Retina (tissue), 1 donor: ENCODE measurements around the gene PDE8B.

Source experiments
- DNase-seq: peaks from one replicate; pipeline ENCODE4 v3.0.0-alpha.2; 2016

Gene PDE8B

DNA sequence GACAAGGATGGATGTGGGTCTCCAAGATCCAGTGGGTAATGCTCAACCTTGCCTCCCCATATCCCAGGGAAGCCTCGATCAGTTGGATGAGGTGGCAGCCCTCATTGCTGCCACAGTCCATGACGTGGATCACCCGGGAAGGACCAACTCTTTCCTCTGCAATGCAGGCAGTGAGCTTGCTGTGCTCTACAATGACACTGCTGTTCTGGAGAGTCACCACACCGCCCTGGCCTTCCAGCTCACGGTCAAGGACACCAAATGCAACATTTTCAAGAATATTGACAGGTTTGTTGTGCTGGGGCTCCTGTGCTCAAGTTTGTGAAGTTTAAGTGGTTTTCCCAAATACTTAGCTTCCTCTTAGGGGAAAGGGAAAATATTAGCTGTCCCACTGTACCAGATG, 207.7 kb downstream of the PDE8B start:
- DNase-seq: peak; percentile 14

GRCh38 chr5:77418601-77419581, 208.4 kb downstream of the PDE8B start:
- no peak for DNase-seq

- DNase-seq: no peak
These were observed 209.4 kb downstream of the PDE8B start for GRCh38 chr5:77419644-77420582.

DNA sequence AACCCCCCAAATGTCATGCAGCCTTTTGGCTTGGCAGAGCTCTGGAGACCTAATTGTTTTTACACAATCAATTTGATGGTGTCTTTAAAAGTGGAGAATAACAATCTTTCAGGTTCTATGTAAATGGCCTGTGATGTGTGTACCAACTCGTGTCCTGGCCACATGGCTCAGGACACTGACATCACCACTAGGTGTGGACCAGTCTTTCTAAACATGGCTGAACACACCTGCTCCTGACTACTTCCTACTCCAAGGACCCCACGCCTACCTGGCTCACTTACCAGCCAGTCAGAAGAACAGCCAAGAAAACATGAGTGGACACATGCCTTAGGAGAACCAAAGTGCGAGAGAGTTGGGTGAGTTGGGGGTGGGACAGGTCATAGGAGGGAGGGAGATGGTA, 210.5 kb downstream of the PDE8B start:
- no peak for DNase-seq

GRCh38 chr5:77423022-77423750, 212.7 kb downstream of the PDE8B start:
- no peak for DNase-seq

DNA sequence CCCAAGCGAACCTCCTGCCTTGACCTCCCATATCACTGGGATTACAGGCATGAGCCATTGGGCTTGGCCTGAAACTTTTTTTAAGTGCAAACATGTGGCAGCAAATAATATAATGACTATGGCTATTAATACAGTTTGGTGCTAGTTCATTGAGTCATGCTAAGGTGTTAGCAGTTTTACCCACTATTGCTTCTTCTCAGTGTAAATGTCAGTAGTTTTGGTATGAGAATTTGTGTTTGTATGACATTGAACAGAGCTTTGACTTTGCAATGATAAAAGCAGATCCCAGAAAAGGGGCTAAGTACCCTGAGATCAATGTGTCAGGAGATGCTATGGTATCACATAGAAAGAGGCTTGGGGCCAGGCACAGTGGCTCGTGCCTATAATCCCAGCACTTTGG, 214.4 kb downstream of the PDE8B start:
- no peak for DNase-seq

- no peak for DNase-seq
These were observed 214.9 kb downstream of the PDE8B start for GRCh38 chr5:77425420-77425819.

GRCh38 chr5:77425998-77426659, 215.6 kb downstream of the PDE8B start:
- no peak for DNase-seq

DNA sequence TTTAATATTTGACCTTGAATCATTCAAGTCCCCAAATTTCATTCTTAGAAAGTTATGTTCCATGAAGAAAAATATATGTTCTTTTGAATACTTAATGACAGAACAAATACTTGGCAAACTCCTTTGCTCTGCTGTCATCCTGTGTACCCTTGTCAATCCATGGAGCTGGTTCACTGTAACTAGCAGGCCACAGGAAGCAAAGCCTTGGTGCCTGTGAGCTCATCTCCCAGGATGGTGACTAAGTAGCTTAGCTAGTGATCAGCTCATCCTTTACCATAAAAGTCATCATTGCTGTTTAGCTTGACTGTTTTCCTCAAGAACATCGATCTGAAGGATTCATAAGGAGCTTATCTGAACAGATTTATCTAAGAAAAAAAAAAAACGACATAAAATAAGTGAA, 216.2 kb downstream of the PDE8B start:
- DNase-seq: no peak

DNA sequence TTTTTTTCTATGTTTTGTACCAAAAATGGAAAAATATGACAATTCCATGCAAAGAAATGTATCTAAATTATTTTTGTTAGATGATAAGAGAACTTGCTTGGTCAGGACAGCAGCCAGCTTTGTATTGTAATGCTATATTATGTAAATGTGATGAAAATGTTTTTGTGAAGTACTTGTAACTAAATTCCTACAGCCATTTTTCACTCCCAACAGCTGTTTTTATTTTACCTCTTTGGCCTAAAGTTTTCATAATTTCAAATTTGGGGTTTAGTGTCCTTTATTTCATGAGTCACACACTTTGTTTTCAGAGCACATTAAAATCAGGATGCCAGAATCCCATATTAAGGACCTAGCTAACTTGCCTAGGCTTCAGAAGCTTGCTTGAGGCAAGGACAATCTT, 217.5 kb downstream of the PDE8B start:
- DNase-seq: no peak

DNA sequence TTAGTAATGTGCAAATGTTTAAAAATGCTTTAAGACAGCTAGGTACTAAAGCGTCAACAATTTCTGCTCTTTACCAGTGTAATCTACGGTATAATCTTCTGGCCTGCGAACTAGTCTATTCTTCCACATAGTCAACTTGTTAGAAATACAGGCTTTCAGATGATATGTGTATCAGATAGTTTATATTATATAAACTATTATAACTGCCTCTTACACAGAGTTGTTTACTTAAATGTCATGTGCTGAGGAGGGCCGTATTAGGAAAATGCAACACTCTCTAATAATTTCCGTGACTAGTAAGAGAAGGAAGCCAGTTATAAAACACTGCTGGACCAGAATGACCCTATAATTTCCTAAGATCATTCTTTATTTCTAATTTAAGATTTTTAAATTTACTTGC, 218.0 kb downstream of the PDE8B start:
- no peak for DNase-seq

DNA sequence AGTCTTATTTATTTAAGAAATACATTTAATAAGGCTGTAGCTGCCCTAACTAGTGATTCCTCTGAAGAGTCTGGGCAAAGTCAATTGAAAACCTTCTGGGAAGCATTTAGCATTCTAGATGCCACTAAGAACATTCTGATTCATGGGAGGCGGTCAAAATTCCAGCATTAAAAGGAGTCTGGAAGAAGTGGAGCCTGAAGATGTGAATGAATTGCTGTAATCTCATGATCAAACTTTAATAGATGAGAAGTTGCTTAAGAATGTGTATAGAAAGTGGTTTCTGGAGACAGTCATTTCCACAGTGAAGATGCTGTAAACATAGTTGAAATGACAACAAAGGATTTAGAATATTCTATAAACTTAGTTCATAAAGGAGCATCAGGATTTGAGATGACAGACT, 220.2 kb downstream of the PDE8B start:
- DNase-seq: no peak

DNA sequence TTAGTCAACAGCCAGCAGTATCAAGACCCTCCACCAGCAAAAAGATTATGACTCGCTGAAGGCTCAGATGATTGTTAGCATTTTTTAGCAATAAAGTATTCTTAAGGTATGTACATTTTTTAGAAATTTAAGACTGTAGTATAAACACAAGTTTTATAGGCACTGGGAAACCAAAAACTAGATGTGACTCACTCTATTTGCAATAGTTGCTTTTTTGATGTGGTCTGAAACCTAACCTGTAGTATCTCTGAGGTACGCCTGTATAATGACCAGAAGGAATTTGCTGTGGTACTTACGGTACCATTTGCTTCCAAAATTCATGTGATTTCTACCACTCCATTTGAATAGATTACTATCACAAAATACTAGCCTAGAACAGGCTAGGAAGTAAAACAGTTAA, 220.8 kb downstream of the PDE8B start:
- no peak for DNase-seq

DNA sequence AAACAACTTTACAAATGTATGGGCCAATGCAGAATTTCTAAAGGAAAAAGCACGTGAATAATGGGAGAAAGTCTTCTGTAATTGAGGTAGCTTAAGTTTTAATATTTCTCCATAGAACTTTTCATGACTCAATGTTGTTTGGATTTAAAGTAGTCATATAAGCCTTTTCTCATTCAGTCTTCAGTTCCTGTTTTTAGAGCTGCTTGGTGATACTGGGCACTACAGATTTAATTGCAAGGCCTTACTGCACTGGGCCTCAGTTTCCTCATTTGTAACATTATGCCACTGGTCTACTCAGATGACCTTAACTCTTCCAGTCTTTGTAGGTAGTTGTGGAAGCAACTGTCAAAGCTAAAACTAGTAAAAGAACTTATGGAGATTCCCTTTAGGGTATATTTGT, 221.2 kb downstream of the PDE8B start:
- no peak for DNase-seq

DNA sequence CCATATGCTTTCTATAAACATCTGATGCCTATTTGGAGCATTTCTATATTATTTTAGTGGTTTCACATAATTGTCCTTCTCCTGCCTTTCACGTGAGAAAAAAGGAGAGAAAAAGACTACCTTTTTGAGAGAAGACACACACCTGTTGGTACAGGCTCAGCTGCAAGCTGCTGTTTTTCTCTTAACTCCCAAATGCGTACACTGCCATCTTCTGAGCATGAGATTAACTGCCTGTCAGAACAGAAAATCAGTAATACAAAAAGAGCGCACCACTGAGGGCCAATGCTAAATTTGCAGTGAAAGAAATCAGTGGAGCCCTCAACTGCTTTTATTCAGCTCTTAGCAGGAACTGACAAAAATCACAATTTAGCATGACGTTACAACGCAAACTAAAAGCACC, 226.7 kb downstream of the PDE8B start:
- DNase-seq: peak; percentile 15

GRCh38 chr5:77438071-77438470, 227.6 kb downstream of the PDE8B start:
- DNase-seq: no peak

- DNase-seq: no peak
These were observed 233.2 kb downstream of the PDE8B start for GRCh38 chr5:77443670-77444069.

- no peak for DNase-seq
These were observed 233.9 kb downstream of the PDE8B start for GRCh38 chr5:77444356-77444755.

DNA sequence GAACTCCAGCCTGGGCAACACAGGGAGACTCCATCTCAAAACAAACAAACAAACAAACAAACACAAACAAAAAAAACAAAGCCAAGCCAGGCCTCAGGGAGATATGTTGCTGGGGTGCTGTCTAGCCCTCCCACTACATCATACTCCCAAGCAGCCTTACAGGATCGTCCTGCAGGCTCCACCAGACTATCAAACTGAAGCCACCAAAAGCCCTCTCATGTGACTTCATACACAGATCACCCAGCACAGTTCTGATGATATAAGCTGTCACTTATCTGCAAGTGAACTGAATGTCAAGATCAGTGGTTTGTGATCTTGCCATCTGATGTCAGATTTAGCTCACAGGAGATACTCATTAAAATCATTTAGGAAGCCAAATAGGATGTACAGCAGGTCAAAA, 238.4 kb downstream of the PDE8B start:
- DNase-seq: no peak

- DNase-seq: no peak
These were observed 238.8 kb downstream of the PDE8B start for GRCh38 chr5:77449277-77449676.

DNA sequence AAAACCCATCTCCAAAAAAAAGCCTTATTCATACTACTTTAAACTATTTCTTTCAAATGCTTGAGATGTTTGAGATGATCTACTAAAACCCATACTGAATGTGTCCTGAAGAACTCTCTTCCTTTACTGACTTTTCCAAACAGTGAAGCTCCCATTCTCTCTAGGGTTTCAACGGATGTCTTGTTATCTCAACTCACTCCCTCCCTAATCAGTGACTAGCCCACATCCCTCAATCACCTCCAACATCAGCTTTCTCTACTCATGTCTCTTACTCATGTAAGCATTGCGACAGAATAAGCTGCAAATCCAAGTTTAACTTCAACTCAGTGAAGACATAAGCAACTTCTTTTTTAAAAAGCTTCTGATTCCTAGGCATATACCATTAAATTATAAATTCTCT, 239.5 kb downstream of the PDE8B start:
- DNase-seq: no peak

- no peak for DNase-seq
These were observed 241.9 kb downstream of the PDE8B start for GRCh38 chr5:77452351-77452750.
